Stimulated activated CD8-positive, alpha-beta memory T cell treated with anti-CD3 and anti-CD28 coated beads, Interleukin-15, amount 100 ng/mL, for 1 hour (primary cell): ENCODE data around the gene ZNF813.
"Not testable (repeated sequence)": the region's sequence is repeated elsewhere in the genome, so short reads cannot be mapped to it uniquely, and the experiment has no call there.

Source experiments
- DNase-seq: peaks from one replicate; pipeline ENCODE4 v3.0.0-alpha.2; 2020; ENCODE audit warnings: low read depth

Gene ZNF813

DNA sequence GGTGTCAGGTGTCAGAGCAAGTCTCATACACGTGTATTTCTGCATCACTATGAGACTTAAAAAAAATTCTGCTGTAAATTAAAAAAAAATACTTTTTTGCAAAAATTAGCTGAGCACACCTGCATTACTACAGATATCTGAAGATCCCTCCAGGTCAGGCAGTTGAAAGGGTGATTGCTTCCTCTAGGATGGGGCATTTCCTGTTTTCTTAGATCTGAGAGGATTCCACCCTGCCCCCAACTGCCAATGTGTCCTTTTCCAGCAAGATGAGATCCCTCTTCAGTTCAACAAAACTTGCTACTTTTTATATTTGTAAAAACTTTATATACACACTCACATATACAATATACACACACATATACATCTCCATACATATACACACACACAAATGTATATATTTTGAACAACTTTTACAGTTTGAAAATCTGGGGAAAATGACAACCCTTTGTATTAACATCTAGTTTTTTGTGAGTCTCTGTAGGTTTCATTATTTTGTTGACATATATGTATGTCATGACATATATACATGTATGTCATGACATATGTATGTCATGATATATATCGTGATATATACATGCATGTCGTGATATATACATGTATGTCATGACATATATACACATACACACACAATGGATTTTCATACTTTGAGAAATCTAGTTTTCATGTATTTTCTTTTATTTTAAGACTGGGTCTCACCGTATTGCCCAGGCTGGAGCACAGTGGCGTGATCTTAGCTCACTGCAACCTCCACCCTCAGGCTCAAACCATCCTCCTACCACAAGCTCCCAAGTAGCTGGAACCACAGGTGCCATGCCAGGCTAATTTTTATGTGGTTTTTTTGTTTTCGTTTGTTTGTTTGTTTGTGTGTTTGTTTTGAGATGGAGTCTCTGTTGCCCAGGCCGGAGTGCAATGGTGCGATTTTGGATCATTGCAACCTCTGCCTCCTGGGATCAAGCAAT is 17.8 kb downstream of the ZNF813 start:
- no peak for DNase-seq

DNA sequence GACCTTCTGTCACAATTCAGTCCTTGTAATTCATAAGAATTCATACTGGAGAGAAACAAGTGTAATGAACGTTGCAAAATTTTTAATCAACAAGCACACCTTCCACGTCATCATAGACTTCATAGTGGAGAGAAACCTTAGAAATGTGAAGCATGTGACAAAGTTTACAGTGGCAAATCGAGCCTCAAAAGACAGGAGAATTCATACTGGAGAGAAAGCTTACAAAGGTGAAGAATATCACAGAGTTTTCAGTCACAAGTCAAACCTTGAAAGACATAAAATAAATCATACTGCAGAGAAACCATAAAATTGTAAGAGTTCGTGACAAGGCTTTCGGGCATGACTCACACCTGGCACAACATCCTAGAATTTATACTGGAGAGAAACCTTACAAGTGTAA is 24.6 kb downstream of the ZNF813 start:
- DNase-seq: no peak

DNA sequence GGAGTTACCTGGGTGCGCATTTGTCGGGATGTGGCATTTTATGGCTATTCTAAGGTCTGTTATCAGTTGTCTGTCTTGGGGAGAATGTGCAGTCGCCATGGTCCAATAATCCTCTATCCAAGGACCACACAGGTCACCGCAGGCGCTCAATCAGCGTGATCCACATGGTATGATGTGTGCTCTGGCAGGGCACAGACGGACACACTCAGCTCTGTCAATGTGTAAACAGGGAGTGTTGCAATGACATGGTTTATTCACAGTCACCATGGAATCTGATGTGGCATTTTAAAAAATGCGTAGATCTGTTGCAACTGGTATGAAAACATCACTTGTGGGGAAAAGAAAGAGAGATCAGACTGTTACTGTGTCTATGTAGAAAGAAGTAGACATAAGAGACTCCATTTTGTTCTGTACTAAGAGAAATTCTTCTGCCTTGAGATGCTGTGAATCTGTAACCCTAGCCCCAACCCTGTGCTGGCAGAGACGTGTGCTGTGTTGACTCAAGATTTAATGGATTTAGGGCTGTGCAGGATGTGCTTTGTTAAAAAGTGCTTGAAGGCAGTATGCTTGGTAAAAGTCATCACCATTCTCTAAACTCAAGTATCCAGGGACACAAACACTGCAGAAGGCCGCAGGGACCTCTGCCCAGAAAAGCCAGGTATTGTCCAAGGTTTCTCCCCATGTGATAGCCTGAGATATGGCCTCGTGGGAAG is 29.9 kb downstream of the ZNF813 start:
- not testable (repeated sequence) for DNase-seq

DNA sequence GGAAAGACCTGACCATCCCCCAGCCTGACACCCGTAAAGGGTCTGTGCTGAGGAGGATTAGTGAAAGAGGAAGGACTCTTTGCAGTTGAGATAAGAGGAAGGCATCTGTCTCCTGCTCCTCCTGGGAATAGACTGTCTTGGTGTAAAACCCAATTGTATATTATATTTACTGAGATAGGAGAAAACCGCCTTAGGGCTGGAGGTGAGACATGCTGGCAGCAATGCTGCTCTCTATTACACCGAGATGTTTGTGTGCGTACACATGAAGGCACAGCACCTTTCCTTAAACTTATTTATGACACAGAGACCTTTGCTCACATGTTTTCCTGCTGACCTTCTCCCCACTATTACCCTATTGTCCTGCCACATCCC is 30.5 kb downstream of the ZNF813 start:
- not testable (repeated sequence) for DNase-seq

DNA sequence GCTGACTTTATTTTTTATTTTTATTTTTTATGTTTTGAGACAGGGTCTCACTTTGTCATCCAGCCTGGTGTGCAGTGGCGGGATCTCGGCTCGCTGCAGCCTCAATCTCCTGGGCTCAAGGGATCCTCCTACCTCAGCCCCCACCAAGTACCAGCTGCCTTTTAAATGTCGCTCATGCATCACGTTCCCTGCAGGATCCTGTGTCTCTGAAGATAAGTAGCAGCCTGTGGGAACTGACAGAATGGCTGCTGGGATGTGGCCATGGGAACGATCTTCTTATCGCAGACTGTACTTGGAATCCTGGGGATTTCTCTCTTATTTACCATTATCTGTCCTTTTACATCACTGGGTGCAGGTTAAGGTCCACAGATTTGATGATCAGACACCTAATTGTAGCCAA is 35.6 kb downstream of the ZNF813 start:
- DNase-seq: not testable (repeated sequence)

DNA sequence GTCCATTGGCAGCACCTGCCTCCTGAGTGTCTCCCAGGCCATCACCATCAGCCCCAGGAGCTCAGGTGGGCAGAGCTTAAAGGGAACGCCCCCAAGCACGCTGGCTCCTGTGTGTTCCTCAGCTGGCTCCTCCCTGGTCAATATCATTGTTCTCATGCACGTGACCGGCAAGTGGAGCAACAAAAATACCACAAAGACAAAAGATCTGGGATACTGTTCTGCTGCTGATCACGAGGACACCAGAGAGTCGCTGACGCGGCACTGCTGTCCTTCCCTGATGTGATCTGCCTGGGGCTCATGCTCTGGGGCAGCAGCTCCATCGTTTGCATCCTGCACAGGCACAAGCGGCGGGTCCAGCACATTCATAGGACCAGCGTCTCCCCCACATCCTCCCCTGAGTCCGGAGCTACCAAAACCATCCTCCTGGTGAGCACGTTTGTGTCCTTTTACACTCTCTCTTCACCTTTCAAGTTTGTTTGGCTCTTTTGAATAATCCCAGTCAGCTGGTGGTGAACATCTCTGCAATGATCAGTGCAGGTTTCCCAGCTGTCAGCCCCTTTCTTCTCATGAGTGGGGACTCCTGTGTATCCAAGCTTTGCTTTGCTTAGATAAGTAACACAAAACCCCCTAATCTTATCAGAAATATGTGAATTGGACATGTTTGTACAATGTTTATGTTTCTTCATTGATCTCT is 36.3 kb downstream of the ZNF813 start:
- DNase-seq: not testable (repeated sequence)

DNA sequence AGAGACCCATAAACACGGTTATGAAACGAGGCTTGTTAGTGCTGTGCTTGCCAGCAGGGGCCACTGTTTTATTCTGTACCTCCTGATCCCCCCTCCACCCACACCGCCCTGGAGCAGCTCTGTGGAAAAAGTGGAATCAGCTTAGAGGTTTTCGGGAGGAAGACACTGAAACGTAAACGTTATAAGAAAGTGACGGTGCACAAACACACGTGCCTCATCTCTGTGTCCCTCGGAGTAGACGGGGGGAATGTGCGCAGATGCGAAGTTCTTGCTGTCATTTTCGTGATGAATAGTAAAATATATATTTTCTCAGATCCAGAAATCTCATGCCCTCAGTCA is 36.8 kb downstream of the ZNF813 start:
- not testable (repeated sequence) for DNase-seq

DNA sequence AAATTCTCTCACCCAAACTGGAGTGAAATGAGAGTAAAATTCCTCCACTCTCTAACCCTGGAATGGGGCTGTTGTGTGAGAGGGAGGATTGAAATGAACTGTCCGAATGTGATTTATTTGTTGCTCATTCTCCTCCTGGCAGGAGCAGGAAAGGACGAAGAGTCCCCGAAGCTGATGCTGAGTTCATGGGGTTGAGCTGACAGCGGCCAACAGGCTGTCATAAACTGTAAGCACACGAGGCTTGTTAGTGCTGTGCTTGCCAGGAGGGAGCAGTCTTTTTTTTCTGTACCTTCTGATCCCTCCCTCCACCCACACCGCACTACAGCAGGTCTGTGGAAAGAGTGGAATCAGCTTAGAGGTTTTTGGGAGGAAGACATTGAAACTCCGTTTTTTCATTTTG is 37.4 kb downstream of the ZNF813 start:
- no peak for DNase-seq

DNA sequence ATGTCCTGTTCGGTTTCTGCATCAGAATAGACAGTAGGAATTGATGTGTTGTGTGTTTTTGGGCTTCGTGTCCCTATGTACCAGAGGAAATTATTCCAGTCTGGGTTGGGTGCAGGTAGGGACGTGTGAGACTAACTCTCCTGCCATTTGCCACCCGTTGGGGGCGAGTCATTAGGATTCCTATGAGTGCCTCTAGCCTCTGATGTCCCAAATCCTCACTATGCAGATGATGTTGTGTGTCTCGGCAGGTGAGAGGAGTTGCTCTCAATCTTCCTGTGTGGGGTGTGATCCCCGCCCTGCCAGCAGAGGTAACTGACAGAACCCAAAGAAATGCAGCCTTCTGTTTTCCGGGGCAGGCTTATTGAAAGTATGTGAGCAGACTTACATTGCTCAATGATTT is 39.2 kb downstream of the ZNF813 start:
- no peak for DNase-seq

DNA sequence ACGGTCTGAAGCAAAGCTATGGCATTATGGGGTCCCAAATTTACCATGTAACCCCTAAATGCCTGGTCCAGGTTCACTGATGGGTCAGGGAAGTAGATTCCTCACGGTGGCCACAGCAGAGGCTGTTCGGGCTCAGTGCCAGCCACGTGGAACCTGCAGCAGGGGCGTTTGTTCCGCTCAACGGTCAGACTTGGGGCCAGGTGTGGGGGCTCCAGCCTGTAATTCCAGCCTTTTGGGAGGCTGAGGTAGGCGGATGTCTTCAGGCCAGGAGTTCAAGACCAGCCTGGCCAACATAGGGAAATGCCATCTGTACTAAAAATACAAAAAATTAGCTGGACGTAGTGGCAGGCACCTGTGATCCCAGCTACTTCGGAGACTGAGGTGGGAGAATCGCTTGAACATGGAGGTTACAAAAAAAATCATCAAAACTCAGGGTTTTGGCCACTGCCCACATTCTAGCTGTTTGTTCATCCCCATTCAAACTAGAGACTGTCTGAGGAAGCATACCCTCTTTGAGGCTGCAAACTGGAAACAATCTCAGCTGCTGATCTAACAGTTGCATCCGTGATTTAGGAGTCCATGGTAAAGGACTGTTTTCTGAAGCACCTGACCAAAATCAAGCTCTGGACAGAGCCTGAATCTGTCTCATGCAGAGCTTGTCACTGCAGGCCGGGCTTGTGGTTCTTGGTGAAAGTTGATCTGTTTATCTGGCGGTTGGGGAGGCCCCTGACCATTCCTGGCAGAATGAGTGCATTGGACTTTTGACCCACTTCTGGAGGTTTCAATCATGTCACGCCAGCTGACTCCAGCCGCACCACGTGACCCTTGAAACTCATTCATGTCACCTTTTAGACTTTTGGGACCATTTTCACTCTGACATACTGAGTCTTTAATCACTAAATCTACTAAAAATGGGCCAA is 40.2 kb downstream of the ZNF813 start:
- no peak for DNase-seq

DNA sequence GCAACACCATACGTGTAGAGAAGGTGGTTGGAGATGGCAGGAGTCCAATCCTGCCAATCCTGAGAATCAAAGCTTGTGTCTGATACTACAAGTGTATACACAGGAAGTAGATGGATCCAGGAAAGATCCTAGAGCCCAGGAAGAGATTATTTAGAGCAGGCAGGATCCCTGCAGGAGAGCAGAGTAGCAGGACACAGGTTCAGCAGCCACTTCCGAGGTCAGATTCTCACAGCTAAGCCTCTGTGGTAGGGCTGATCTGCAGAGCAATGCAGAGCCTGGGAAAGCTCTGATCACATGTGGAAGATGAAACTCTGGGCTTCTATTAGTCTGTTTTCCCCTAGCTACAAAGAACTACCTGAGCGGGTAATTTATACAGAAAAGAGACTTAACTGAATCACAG is 41.9 kb downstream of the ZNF813 start:
- no peak for DNase-seq

DNA sequence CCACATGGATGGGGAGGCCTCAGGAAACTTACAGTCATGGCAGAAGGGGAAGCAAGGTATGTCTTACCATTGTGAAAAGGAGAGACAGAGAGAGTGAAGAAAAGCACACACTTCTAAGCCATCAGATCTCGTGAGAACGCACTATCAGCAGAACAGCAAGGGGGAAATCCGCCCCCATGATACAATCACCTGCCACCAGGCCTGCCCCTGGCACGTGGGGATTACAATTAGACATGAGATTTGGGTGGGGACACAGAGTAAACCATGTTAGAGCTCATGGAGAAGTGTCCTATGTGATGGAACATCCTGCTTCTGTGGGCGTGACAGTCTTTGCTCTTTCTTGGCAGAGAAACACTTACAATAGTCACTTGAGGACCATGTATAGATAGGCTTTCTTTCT is 42.3 kb downstream of the ZNF813 start:
- DNase-seq: no peak

DNA sequence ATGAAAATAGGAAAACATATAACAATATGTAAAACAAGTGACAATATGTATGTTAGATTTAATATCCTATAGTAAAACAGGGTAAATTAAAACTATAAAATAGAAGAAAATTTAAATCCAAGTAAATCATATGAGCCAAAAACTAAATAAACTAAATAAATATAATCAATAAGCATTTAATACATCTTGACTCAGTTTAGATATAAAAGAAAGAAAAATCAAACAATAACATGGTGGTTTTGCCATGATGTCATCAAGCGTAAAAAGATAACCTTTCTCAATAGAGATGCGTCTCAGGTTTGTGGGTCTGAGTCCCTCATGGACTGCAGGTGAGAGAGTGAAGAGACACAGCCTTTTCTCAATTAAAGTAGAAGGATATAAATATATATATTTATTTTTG is 43.8 kb downstream of the ZNF813 start:
- no peak for DNase-seq

DNA sequence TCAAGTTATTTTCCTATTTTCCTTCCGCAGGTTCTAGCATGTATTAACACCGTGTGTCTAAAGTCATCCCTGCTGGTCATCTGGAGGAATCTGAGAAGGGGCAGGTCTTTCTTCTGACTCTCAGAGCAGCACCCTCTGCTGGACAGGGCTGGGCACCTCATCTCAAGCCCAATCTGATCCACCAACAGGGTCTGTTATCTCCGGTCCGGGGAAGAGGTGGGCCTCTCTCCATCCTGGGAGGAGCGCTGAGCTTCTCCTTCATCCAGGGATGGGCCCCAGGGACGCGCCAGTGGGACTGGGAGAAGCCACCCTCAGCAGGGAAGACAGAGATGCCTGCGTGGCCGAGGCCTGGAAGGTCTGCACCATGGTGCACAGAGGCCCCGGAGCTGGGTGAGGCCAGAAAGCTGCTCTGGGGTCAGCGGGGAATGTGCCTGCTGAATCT is 44.4 kb downstream of the ZNF813 start:
- peak; percentile 24 for DNase-seq

DNA sequence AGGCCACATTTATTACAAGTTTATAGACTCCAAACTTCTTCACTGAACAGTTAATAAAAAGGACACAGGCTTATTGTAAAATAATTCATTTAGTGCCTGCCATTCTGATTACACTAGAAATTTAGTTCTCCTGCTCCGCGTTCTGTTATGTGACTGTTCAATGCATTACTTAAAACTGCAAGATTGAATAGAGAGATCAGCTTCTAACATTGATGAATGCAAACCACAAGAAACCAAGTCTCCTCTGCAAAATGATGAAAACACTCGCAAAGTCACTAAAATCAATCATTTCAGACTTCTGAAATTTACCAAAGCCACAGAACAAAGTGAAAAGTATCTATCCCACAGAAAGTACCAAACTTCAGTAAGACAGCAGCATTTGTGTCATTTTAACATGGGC is 47.5 kb downstream of the ZNF813 start:
- not testable (repeated sequence) for DNase-seq

DNA sequence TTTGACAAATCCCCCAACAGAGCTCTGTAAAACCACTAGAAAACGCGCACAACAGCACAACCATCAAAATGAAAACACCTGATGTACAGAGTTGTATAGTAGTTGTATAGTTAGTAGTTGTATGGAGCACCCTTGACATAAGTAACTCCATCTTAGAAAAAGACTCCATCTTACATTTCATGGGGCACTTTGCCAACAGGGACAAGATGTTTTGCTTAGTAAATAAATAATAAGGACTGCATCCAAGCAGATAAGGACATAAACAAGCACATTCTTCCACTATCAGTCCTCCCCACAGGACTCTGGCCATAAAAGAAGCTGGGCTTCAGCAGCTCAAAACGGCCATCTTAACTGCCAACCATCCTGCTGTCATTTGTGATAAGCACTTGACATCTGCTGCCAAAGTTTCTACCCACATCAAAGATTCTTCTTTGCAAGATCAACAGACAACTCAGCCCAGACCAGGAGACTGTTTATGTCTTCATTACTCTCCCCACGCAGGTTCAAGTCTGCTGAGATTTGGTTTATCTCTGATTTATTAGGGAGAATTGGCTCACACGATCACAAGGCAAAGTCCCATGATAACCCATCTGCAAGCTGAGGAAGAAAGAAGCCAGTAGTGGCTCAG is 49.7 kb downstream of the ZNF813 start:
- no peak for DNase-seq

DNA sequence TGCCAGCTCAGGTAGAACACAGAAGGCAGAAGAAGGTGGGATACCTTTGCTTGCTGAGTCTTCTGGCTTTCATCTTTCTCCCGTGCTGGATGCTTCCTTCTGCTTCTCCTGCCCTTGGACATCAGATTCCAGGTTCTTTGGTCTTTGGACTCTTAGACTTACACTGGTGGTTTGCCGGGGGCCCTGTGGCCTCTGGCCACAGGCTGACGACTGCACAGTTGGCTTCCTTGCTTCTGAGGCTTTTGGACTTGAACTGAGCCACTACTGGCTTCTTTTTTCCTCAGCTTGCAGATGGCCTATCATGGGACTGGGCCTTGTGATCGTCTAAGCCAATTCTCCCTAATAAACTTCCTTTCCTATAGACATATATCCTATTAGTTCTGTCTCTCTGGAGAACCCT is 50.6 kb downstream of the ZNF813 start:
- DNase-seq: no peak

DNA sequence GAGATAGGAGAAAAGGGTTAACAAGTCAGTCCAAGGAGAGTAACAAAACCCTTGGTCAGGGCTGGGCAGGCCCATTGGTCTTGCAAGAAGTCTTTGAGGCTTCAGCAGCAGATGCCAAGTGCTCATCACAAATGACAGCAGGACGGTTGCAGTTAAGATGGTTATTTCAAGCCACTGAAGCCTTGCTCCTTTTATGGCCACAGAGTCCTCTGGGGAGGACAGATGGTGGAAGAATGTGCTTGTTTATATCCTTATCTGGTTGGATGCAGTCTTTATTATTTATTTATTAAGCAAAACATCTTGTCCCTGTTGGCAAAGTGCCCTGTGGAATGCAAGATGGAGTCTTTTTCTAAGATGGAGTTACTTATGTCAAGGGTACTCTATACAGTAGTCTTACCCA is 51.2 kb downstream of the ZNF813 start:
- DNase-seq: no peak

DNA sequence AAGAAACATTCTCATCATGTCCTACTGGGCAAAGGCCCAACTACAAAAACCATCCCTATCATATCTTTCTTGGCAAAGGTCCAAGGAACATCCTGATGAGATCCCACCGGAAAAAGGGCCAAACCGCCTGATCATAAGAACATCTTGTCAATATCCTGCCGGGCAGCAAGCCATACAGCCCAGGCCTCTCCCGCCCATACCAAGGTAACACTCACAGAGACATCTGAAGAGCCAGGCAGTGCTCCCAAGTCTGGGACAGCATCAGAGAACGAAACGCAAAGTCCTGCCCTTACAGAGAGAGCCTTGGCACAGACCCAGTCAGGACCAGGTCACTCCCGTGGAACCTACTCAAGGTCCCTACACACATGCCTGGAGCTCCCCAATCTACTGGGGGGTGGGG is 51.9 kb downstream of the ZNF813 start:
- DNase-seq: no peak

DNA sequence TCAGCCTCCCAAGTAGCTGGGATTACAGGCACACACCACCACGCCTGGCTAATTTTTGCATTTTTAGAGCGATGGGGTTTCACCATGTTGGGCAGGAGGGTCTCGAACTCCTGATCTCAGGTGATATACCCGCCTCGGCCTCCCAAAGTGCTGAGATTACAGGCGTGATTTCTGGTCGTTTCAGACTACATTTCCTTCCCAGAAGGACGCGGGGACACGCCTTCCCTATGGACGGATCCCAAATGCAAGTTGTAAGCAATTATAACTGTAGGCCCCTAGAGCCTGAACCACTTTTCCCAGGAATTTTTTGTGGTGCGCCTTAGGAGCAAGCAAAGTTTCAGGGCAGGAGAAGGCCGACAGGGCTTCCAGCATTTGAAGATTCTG is 52.6 kb downstream of the ZNF813 start:
- DNase-seq: no peak
